MM.1S (cell line): ENCODE results near the gene MIPEP.

Experiments
- CTCF ChIP-seq: fragments of 300-600 bp; sonication (generic); IDR thresholded peaks from 2 replicates; pipeline ENCODE4 v1.5.1; 2016; ENCODE audit warnings: antibody characterized with exemption, low read length, mixed read lengths
- EZH2phosphoT487 ChIP-seq: fragments of 300-600 bp; sonication (generic); IDR thresholded peaks from 2 replicates; pipeline ENCODE4 v1.6.1; 2018; ENCODE audit warnings: antibody characterized with exemption, low read length

GRCh38 chr13:23749288-23749873, 139.8 kb downstream of the MIPEP start:
- TF ChIP-seq CTCF (no peak), EZH2phosphoT487 (no peak)
